RPMI8226 (cell line): ENCODE measurements around the gene ADD3.

Experiments used
- DNase-seq: peaks from one replicate; pipeline ENCODE4 v3.0.0-alpha.2; 2015

The ADD3 gene

GRCh38 chr10:110074298-110074697, 66.5 kb downstream of the ADD3 start:
- no peak for DNase-seq

GRCh38 chr10:110074758-110075671, 67.2 kb downstream of the ADD3 start:
- DNase-seq = no peak

GRCh38 chr10:110075686-110076085, 67.9 kb downstream of the ADD3 start:
- no peak for DNase-seq

GRCh38 chr10:110076559-110077318, 69.0 kb downstream of the ADD3 start:
- DNase-seq = peak; percentile 34

GRCh38 chr10:110077436-110078130, 69.8 kb downstream of the ADD3 start:
- DNase-seq = no peak

GRCh38 chr10:110078317-110078716, 70.5 kb downstream of the ADD3 start:
- no peak for DNase-seq

GRCh38 chr10:110081911-110082310, 74.1 kb downstream of the ADD3 start:
- no peak for DNase-seq

- DNase-seq = no peak
Observed at GRCh38 chr10:110083884-110084283, 76.1 kb downstream of the ADD3 start.

GRCh38 chr10:110087682-110088081, 79.9 kb downstream of the ADD3 start:
- DNase-seq = no peak

GRCh38 chr10:110088367-110089104, 80.8 kb downstream of the ADD3 start:
- no peak for DNase-seq

GRCh38 chr10:110091830-110092229, 84.0 kb downstream of the ADD3 start:
- DNase-seq = no peak

GRCh38 chr10:110093722-110094121, 85.9 kb downstream of the ADD3 start:
- DNase-seq = no peak

GRCh38 chr10:110094786-110095185, 87.0 kb downstream of the ADD3 start:
- no peak for DNase-seq

- DNase-seq = no peak
Observed at GRCh38 chr10:110101464-110102144, 93.8 kb downstream of the ADD3 start.

- DNase-seq = no peak
Observed at GRCh38 chr10:110103921-110104461, 96.2 kb downstream of the ADD3 start.

GRCh38 chr10:110105873-110106272, 98.1 kb downstream of the ADD3 start:
- no peak for DNase-seq

GRCh38 chr10:110107430-110107829, 99.6 kb downstream of the ADD3 start:
- no peak for DNase-seq

- DNase-seq = no peak
Observed at GRCh38 chr10:110107887-110108286, 100.1 kb downstream of the ADD3 start.

- DNase-seq = no peak
Observed at GRCh38 chr10:110109511-110109910, 101.7 kb downstream of the ADD3 start.

- DNase-seq = no peak
Observed at GRCh38 chr10:110110338-110110737, 102.6 kb downstream of the ADD3 start.

GRCh38 chr10:110113670-110114337, 106.0 kb downstream of the ADD3 start:
- DNase-seq = no peak
